Smooth muscle cell (in vitro differentiated cells): Measurements from ENCODE around the gene GIPC2. TPM values are rescaled to one million over a fixed set of nuclear protein-coding genes. Genes with fewer than 3 reads are reported as not detected.

Source experiments
- DNase-seq: peaks from one replicate; lab custom pipeline; 2025; ENCODE audit not compliant: unreplicated experiment; lab: John Stamatoyannopoulos, UW
- H2AFZ ChIP-seq: fragments of 200-600 bp; sonication (generic); 2 replicates; pipeline ENCODE4 v1.6.0; 2016; ENCODE audit warnings: antibody characterized with exemption, low read depth, mild to moderate bottlenecking
- H3F3A ChIP-seq: fragments of 200-600 bp; sonication (generic); 2 replicates; pipeline ENCODE4 v1.6.0; 2017; ENCODE audit warnings: antibody characterized with exemption, low read depth
- H3K27ac ChIP-seq: fragments of 200-600 bp; sonication (generic); 2 replicates; pipeline ENCODE4 v1.5.1; 2016; ENCODE audit warnings: low read depth, mild to moderate bottlenecking
- H3K27me3 ChIP-seq: fragments of 200-600 bp; sonication (generic); 2 replicates; pipeline ENCODE4 v1.6.1; 2016; ENCODE audit warnings: low read depth, mild to moderate bottlenecking
- H3K36me3 ChIP-seq: fragments of 200-600 bp; sonication (generic); 2 replicates; pipeline ENCODE4 v1.5.1; 2016; ENCODE audit warnings: low read depth
- H3K4me1 ChIP-seq: fragments of 200-600 bp; sonication (generic); 2 replicates; pipeline ENCODE4 v1.5.1; 2016; ENCODE audit warnings: low read depth
- H3K4me2 ChIP-seq: fragments of 200-600 bp; sonication (generic); 2 replicates; pipeline ENCODE4 v1.6.0; 2016; ENCODE audit warnings: mild to moderate bottlenecking
- H3K4me3 ChIP-seq: fragments of 200-600 bp; sonication (generic); 2 replicates; pipeline ENCODE4 v1.5.1; 2016; ENCODE audit warnings: mild to moderate bottlenecking
- H3K79me2 ChIP-seq: fragments of 200-600 bp; sonication (generic); 2 replicates; pipeline ENCODE4 v1.6.0; 2016; ENCODE audit warnings: low read depth, mild to moderate bottlenecking
- H3K9ac ChIP-seq: fragments of 200-600 bp; sonication (generic); 2 replicates; pipeline ENCODE4 v1.6.0; 2016; ENCODE audit warnings: low read depth
- H3K9me3 ChIP-seq: fragments of 200-600 bp; sonication (generic); replicated peaks from 2 replicates; pipeline ENCODE4 v1.5.1; 2016; ENCODE audit warnings: low read depth
- H4K20me1 ChIP-seq: fragments of 200-600 bp; sonication (generic); 2 replicates; pipeline ENCODE4 v1.6.0; 2016; ENCODE audit warnings: low read depth
- WGBS: methylation state at CpG from one replicate; pipeline ENCODE4 v1.1.7; 2016; ENCODE audit warnings: low lambda C conversion rate; 5-methylcytosine and 5-hydroxymethylcytosine counted together
- polyA plus RNA-seq: library from polyadenylated mRNA; unstranded; fragments of >200 nt; fragmentation: Nextera tagmentation; extraction: Ambion mirVana; gene quantifications from 2 replicates; pipeline ENCODE4 v1.2.1, GENCODE V29; 2016
- total RNA-seq: library from RNA; depleted of rRNA; stranded (reverse); fragments of >200 nt; gene quantifications from 2 replicates; pipeline ENCODE4 v1.2.3, GENCODE V29; 2014
- TF ChIP-seq, protein P1 (sequence below): fragments of 200-600 bp; sonication (generic); IDR thresholded peaks from 2 replicates; pipeline ENCODE4 v1.5.1; 2017; ENCODE audit warnings: borderline replicate concordance, mild to moderate bottlenecking, antibody characterized with exemption; ENCODE audit not compliant: insufficient read depth, poor library complexity, severe bottlenecking

Gene GIPC2
- total and polyA plus RNA-seq, 2 experiments from 2014 or later: 0.05 TPM; not detected in 1

DNA sequence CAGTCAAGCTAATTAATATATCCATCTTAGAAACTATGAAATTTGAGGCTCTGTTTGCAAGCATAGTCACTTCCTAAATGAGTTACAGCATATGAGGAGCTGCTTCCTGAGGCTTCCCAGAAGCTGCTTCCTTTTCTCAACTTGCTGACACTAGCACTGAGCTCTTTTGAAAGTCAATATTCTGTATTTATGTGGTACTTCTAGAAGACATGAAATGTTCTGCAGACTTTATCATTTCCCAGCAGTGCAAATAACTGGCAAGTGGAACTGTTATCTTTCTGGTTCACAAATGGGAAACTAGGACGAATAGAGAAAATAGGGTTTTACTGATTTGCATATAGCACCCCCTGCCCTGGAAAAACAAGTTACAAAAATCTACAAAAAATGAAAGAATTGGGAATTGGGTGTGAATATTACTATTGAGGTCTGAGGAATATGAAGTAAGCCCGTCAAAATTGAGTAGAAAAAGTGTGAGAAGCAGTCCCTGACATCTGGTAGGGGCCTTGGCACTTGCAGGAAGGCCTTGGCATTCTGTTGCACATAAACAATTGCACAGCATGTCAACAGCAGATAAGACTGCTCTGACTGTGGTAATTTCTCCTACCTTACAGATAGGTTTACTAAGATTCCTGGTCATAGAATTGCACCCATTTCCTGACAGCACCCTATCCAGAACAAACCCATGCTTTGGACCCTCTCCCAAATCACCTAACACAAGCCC lies 7.1 kb downstream of the GIPC2 start:
- 83% methylated on average over 2 of the region's 2 CpGs for WGBS
- Histone ChIP-seq H2AFZ (no peak overlapping the region), H3K79me2 (no peaks in the 10 kb centered on the region), H3K27me3 (peaks cover 18% of the 10 kb centered on the region), H4K20me1 (no peaks in the 10 kb centered on the region), H3K9me3 (no peaks in the 10 kb centered on the region), H3F3A (no peaks in the 10 kb centered on the region), H3K4me2 (no peak overlapping the region), H3K27ac (no peak overlapping the region), H3K4me1 (no peaks in the 10 kb centered on the region), H3K9ac (no peak overlapping the region), H3K4me3 (no peak overlapping the region), H3K36me3 (no peaks in the 10 kb centered on the region)
- TF ChIP-seq, protein P1, sequence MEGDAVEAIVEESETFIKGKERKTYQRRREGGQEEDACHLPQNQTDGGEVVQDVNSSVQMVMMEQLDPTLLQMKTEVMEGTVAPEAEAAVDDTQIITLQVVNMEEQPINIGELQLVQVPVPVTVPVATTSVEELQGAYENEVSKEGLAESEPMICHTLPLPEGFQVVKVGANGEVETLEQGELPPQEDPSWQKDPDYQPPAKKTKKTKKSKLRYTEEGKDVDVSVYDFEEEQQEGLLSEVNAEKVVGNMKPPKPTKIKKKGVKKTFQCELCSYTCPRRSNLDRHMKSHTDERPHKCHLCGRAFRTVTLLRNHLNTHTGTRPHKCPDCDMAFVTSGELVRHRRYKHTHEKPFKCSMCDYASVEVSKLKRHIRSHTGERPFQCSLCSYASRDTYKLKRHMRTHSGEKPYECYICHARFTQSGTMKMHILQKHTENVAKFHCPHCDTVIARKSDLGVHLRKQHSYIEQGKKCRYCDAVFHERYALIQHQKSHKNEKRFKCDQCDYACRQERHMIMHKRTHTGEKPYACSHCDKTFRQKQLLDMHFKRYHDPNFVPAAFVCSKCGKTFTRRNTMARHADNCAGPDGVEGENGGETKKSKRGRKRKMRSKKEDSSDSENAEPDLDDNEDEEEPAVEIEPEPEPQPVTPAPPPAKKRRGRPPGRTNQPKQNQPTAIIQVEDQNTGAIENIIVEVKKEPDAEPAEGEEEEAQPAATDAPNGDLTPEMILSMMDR: no peak
- no peak for DNase-seq

DNA sequence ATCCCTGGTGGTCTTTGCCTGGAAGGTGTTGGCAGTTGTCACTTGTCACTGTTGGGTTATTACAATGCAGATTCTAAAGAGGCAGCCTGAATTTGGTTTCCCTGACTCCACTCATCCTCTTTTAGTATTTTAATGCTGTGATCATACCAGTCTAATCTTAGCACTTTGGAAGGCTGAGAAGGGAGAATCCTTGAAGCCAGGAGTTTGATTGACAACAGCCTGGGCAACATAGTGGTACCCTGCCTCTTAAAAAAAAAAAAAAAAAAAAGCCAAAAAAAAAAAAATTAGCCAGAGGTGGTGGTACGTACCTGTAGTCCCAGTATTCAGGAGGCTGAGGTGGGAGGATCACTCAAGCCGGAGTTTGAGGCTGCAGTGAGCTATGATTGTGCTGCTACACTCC lies 7.7 kb downstream of the GIPC2 start:
- H3K27me3 ChIP-seq: peaks cover 11% of the 10 kb centered on the region
- H3K4me2 ChIP-seq: no peak overlapping the region
- H4K20me1 ChIP-seq: no peaks in the 10 kb centered on the region
- no peaks in the 10 kb centered on the region for H3F3A ChIP-seq
- no peak overlapping the region for H3K9ac ChIP-seq
- DNase-seq: no peak
- TF ChIP-seq, protein P1: no peak
- H3K79me2 ChIP-seq: no peaks in the 10 kb centered on the region
- H2AFZ ChIP-seq: no peak overlapping the region
- H3K36me3 ChIP-seq: no peaks in the 10 kb centered on the region
- no peak overlapping the region for H3K27ac ChIP-seq
- no peak overlapping the region for H3K4me3 ChIP-seq
- 95% methylated on average over 2 of the region's 2 CpGs for WGBS
- H3K9me3 ChIP-seq: no peaks in the 10 kb centered on the region
- no peaks in the 10 kb centered on the region for H3K4me1 ChIP-seq

DNA sequence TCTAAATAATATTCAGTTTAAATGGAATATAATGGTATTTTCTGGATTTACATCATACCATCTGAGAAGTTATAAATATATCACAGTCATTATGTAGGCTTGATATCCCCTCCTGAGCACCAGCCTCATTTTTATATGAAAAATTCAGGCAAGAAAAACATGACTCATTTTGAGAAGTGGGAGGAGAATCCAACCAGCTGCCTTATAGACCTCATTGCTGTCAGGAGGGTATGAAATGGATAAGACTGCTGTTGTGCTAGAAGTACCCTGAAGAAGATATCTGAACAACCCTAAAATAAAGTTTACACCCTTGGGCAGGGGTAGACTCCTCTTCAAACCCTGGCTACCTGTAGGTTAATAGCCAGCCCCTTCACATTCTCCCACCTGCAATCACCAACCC lies 8.8 kb downstream of the GIPC2 start:
- TF ChIP-seq, protein P1: no peak
- no peaks in the 10 kb centered on the region for H3K9me3 ChIP-seq
- no peak for DNase-seq
- H3K4me1 ChIP-seq: no peaks in the 10 kb centered on the region
- no peak overlapping the region for H2AFZ ChIP-seq
- H4K20me1 ChIP-seq: no peaks in the 10 kb centered on the region
- H3K27me3 ChIP-seq: peaks cover 7% of the 10 kb centered on the region
- H3F3A ChIP-seq: no peaks in the 10 kb centered on the region
- no peak overlapping the region for H3K27ac ChIP-seq
- no peaks in the 10 kb centered on the region for H3K79me2 ChIP-seq
- H3K36me3 ChIP-seq: no peaks in the 10 kb centered on the region
- H3K4me2 ChIP-seq: no peak overlapping the region
- no peak overlapping the region for H3K4me3 ChIP-seq
- H3K9ac ChIP-seq: no peak overlapping the region

DNA sequence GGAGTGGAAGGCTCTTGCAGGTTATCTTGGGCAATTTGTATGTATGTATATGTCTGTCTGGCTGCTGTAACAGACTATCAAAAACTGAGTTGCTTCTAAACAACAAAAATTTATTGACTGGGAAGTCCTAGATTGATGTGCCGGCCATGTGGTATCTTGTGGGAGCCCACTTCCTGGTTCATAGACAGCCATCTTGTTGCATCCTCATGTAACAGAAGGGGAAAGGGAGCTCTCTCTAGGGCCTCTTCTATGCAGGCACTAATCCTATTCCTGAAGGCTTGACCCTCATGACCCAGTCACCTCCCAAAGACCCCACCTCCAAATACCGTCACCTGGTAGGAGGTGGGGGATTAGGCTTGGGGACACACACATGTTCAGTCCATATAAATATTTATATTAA lies 9.2 kb downstream of the GIPC2 start:
- WGBS: 46% methylated on average over 2 of the region's 2 CpGs
- no peak for DNase-seq
- no peak overlapping the region for H3K4me2 ChIP-seq

More for the DNA sequence above, 9.2 kb downstream of the GIPC2 start:
- H3K4me3 ChIP-seq: no peak overlapping the region
- H3K27ac ChIP-seq: no peak overlapping the region
- no peaks in the 10 kb centered on the region for H3K79me2 ChIP-seq
- TF ChIP-seq, protein P1: no peak
- no peak overlapping the region for H2AFZ ChIP-seq
- H4K20me1 ChIP-seq: no peaks in the 10 kb centered on the region
- peaks cover 7% of the 10 kb centered on the region for H3K27me3 ChIP-seq
- no peak overlapping the region for H3K9ac ChIP-seq
- H3F3A ChIP-seq: no peaks in the 10 kb centered on the region
- no peaks in the 10 kb centered on the region for H3K36me3 ChIP-seq
- H3K9me3 ChIP-seq: no peaks in the 10 kb centered on the region
- H3K4me1 ChIP-seq: no peaks in the 10 kb centered on the region
